Choroid plexus epithelial cell (primary cell): Measurements from ENCODE around the gene TTL.

Experiments used
- DNase-seq: peaks from one replicate; pipeline ENCODE4 v3.0.0-alpha.2; 2010; ENCODE audit warnings: low read depth
- H3K4me3 ChIP-seq: 2 replicates; pipeline ENCODE4 v1.5.1; 2011; ENCODE audit warnings: low read depth, mild to moderate bottlenecking, control low read depth, low read length, moderate library complexity
- CTCF ChIP-seq: conservative IDR thresholded peaks from 2 replicates; pipeline ENCODE4 v1.5.1; 2011; ENCODE audit warnings: low read depth, mild to moderate bottlenecking, control low read depth, inconsistent platforms, low read length, moderate library complexity

TTL gene

GRCh38 chr2:112472547-112473263 is 9.3 kb upstream of the TTL start:
- TF ChIP-seq CTCF = no peak
- DNase-seq = no peak
- no peak overlapping the region for H3K4me3 ChIP-seq

GRCh38 chr2:112474844-112475486 is 7.0 kb upstream of the TTL start:
- no peak overlapping the region for H3K4me3 ChIP-seq
- TF ChIP-seq CTCF = no peak
- DNase-seq = peak; percentile 20

GRCh38 chr2:112476434-112476833 is 5.5 kb upstream of the TTL start:
- no peak overlapping the region for H3K4me3 ChIP-seq
- no peak for DNase-seq
- TF ChIP-seq CTCF = no peak

- DNase-seq = no peak
- TF ChIP-seq CTCF = peak; percentile 19
- H3K4me3 ChIP-seq = peak overlapping the region; percentile 83
Measured at GRCh38 chr2:112480530-112481049, 1.4 kb upstream of the TTL start.

- peak; percentile 89 for TF ChIP-seq CTCF
- peak; percentile 89 for DNase-seq
- H3K4me3 ChIP-seq = peak overlapping the region; percentile 83
Measured at GRCh38 chr2:112481050-112481527, 867 bp upstream of the TTL start.

GRCh38 chr2:112482309-112483041 is 519 bp downstream of the TTL start:
- peak overlapping the region; percentile 83 for H3K4me3 ChIP-seq
- TF ChIP-seq CTCF = no peak
- peak; percentile 47 for DNase-seq
